Measurements from ENCODE around the gene LIAS. TPM values are rescaled to one million over a fixed set of nuclear protein-coding genes. Genes with fewer than 3 reads are reported as not detected.

The LIAS gene
- total and polyA plus RNA-seq, 2 of the 13 experiments (the other 11 are each of a cell fraction or from before 2014, with no cell fraction given), result 16.0 to 16.6 TPM

- TF ChIP-seq, protein P1, sequence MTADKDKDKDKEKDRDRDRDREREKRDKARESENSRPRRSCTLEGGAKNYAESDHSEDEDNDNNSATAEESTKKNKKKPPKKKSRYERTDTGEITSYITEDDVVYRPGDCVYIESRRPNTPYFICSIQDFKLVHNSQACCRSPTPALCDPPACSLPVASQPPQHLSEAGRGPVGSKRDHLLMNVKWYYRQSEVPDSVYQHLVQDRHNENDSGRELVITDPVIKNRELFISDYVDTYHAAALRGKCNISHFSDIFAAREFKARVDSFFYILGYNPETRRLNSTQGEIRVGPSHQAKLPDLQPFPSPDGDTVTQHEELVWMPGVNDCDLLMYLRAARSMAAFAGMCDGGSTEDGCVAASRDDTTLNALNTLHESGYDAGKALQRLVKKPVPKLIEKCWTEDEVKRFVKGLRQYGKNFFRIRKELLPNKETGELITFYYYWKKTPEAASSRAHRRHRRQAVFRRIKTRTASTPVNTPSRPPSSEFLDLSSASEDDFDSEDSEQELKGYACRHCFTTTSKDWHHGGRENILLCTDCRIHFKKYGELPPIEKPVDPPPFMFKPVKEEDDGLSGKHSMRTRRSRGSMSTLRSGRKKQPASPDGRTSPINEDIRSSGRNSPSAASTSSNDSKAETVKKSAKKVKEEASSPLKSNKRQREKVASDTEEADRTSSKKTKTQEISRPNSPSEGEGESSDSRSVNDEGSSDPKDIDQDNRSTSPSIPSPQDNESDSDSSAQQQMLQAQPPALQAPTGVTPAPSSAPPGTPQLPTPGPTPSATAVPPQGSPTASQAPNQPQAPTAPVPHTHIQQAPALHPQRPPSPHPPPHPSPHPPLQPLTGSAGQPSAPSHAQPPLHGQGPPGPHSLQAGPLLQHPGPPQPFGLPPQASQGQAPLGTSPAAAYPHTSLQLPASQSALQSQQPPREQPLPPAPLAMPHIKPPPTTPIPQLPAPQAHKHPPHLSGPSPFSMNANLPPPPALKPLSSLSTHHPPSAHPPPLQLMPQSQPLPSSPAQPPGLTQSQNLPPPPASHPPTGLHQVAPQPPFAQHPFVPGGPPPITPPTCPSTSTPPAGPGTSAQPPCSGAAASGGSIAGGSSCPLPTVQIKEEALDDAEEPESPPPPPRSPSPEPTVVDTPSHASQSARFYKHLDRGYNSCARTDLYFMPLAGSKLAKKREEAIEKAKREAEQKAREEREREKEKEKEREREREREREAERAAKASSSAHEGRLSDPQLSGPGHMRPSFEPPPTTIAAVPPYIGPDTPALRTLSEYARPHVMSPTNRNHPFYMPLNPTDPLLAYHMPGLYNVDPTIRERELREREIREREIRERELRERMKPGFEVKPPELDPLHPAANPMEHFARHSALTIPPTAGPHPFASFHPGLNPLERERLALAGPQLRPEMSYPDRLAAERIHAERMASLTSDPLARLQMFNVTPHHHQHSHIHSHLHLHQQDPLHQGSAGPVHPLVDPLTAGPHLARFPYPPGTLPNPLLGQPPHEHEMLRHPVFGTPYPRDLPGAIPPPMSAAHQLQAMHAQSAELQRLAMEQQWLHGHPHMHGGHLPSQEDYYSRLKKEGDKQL (CRISPR knock-in tag; IDR thresholded peaks at IDR 0.05; ENCODE audit: low read depth), result 0 out of 2 replicates have a peak, but pooled peaks have one; percentile 17
- peak; percentile 90 for TF ChIP-seq ZSCAN21 (CRISPR knock-in tag; IDR thresholded peaks at IDR 0.05; ENCODE audit: borderline replicate concordance)
- TF ChIP-seq PHB2 (IDR thresholded peaks at IDR 0.05; ENCODE audit: partially characterized antibody), result no peak
- TF ChIP-seq ZFP41 (CRISPR knock-in tag; IDR thresholded peaks at IDR 0.05; ENCODE audit: borderline replicate concordance), result no peak
- TF ChIP-seq, protein P2, sequence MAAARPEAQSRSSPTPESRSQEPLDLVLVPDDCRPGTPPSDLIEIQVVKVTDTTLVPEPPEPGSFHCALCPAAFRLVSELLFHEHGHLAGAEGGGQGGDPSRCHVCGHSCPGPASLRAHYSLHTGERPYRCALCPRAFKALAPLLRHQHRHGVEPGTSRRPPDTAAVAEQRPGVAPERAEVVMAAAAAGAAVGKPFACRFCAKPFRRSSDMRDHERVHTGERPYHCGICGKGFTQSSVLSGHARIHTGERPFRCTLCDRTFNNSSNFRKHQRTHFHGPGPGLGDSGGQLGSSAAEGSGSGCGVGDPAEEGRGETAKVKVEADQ (CRISPR knock-in tag; IDR thresholded peaks at IDR 0.05; ENCODE audit: borderline replicate concordance), result no peak; the same call in 1 of the 2 replicates
- TF ChIP-seq KAT8 (CRISPR knock-in tag; IDR thresholded peaks at IDR 0.05), result peak; percentile 85
- 0 out of 2 replicates have a peak, but pooled peaks have one; percentile 41 for TF ChIP-seq ZNF691 (CRISPR knock-in tag; IDR thresholded peaks at IDR 0.05; ENCODE audit: borderline replicate concordance, low read depth)
- no peak; the same call in 1 of the 2 replicates for TF ChIP-seq TFDP1 (CRISPR knock-in tag; IDR thresholded peaks at IDR 0.05; ENCODE audit: borderline replicate concordance)
- TF ChIP-seq ZNF432 (CRISPR knock-in tag; IDR thresholded peaks at IDR 0.05; ENCODE audit: borderline replicate concordance), result no peak
Measured at GRCh38 chr4:39527296-39528060, 68.6 kb downstream of the LIAS start, which contains the start of gene UGDH (continued).

All from HepG2 (cell line).